Measurements from ENCODE around the gene TTC36. TPM values are rescaled to one million over a fixed set of nuclear protein-coding genes. Genes with fewer than 3 reads are reported as not detected.
A peak's percentile ranks its signal among the peaks of the same experiment; 100 is the strongest.

The TTC36 gene
- total and polyA plus RNA-seq, 2 of the 13 experiments (the other 11 are each of a cell fraction or from before 2014, with no cell fraction given), result 0.13 to 0.40 TPM

GRCh38 chr11:118536726-118537125 lies 9.5 kb downstream of the TTC36 start:
- Histone ChIP-seq H3K36me3 (replicated peaks in 1 of 2; ENCODE audit: control insufficient read depth in 1 of 2, insufficient read depth in 2 of 2, low read length in 2 of 2) (no peaks in the 10 kb centered on the region), H3K9ac (ENCODE audit: insufficient read depth, low read depth, low read length) (no peak overlapping the region), H4K20me1 (ENCODE audit: insufficient read depth, low read length) (no peaks in the 10 kb centered on the region), H3K27me3 (ENCODE audit: control insufficient read depth in 1 of 2, insufficient read depth in 2 of 2, low read length in 2 of 2) (no peaks in the 10 kb centered on the region), H3K9me3 (ENCODE audit: low read length) (no peaks in the 10 kb centered on the region), H2AFZ (ENCODE audit: low read length) (no peak overlapping the region), H3K4me2 (ENCODE audit: low read depth, low read length) (no peak overlapping the region), H3K27ac (ENCODE audit: extremely low read length, insufficient read depth, low read length) (no peak overlapping the region), H3K79me2 (ENCODE audit: insufficient read depth, low read length) (no peaks in the 10 kb centered on the region), H3K4me3 (replicated peaks in 1 of 3; ENCODE audit: insufficient read depth in 1 of 3, low read depth in 2 of 3, low read length in 3 of 3) (no peak overlapping the region), H3K4me1 (ENCODE audit: insufficient read depth, low read length) (peaks cover 33% of the 10 kb centered on the region)
- in situ Hi-C loops (cut with HindIII; ENCODE audit: extremely low pct_ligation_motif_present, low pct_unique_long_range_greater_than_20kb), result no loop called here
- FAIRE-seq (no peak), DNase-seq (ENCODE audit: low spot score) (peak; percentile 32), ATAC-seq (peak; percentile 9; the same call in 2 of the 3 replicates)
- intact Hi-C loops (cut with micrococcal nuclease; ENCODE audit: unreplicated experiment), result loop anchor here (2.0 kb wide), 1 partner anchor 30 kb away; no protein-coding TSS in a partner anchor
- ChIA-PET CTCF (ENCODE audit: low intra/inter-chr PET ratio, low total read pairs) (no interaction called here), POLR2A (interaction anchor here (0.6 kb wide), 1 partner anchor 134 kb away, joined by 3 read pairs; no protein-coding TSS in a partner anchor)
- BruUV-seq (replicated peaks), result no TSS peak
- 82% methylated on average over 5 of the region's 5 CpGs for WGBS (ENCODE audit: low lambda C conversion rate)
- TF ChIP-seq NR2F2 (IDR thresholded peaks at IDR 0.05; ENCODE audit: borderline replicate concordance, low read depth) (no peak), CEBPG (CRISPR knock-in tag; IDR thresholded peaks at IDR 0.05) (peak; percentile 65), RARA (CRISPR knock-in tag; IDR thresholded peaks at IDR 0.05) (0 out of 2 replicates have a peak, but pooled peaks have one; percentile 11), ZNF207 (IDR thresholded peaks at IDR 0.05; ENCODE audit: borderline replicate concordance) (no peak), ZNF160 (CRISPR knock-in tag; IDR thresholded peaks at IDR 0.05) (no peak), ETV5 (CRISPR knock-in tag; IDR thresholded peaks at IDR 0.05; ENCODE audit: borderline replicate concordance) (no peak), ZFP36 (IDR thresholded peaks at IDR 0.05; ENCODE audit: borderline replicate concordance, low read depth, low read length, partially characterized antibody) (no peak), MXI1 (IDR thresholded peaks at IDR 0.05; ENCODE audit: borderline replicate concordance, low read depth, low read length) (peak; percentile 37; the same call in 1 of the 3 replicates), BHLHE40 (IDR thresholded peaks at IDR 0.05; ENCODE audit: low read length) (peak; percentile 45; the same call in 1 of the 2 replicates), ZSCAN20 (CRISPR knock-in tag; IDR thresholded peaks at IDR 0.05; ENCODE audit: borderline replicate concordance) (no peak), TMF1 (CRISPR knock-in tag; IDR thresholded peaks at IDR 0.05; ENCODE audit: low read depth) (no peak), E2F1 (CRISPR knock-in tag; IDR thresholded peaks at IDR 0.05) (no peak), PHF5A (CRISPR knock-in tag; IDR thresholded peaks at IDR 0.05; ENCODE audit: low read depth, unreplicated experiment) (no peak), FOSL1 (CRISPR knock-in tag; IDR thresholded peaks at IDR 0.05; ENCODE audit: borderline replicate concordance) (no peak), RAD51 (IDR thresholded peaks at IDR 0.05; ENCODE audit: borderline replicate concordance) (no peak)
- TF ChIP-seq, protein P1, sequence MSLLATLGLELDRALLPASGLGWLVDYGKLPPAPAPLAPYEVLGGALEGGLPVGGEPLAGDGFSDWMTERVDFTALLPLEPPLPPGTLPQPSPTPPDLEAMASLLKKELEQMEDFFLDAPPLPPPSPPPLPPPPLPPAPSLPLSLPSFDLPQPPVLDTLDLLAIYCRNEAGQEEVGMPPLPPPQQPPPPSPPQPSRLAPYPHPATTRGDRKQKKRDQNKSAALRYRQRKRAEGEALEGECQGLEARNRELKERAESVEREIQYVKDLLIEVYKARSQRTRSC (CRISPR knock-in tag; IDR thresholded peaks at IDR 0.05; ENCODE audit: low read depth), result no peak
- TF ChIP-seq, protein P2, sequence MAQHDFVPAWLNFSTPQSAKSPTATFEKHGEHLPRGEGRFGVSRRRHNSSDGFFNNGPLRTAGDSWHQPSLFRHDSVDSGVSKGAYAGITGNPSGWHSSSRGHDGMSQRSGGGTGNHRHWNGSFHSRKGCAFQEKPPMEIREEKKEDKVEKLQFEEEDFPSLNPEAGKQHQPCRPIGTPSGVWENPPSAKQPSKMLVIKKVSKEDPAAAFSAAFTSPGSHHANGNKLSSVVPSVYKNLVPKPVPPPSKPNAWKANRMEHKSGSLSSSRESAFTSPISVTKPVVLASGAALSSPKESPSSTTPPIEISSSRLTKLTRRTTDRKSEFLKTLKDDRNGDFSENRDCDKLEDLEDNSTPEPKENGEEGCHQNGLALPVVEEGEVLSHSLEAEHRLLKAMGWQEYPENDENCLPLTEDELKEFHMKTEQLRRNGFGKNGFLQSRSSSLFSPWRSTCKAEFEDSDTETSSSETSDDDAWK (CRISPR knock-in tag; IDR thresholded peaks at IDR 0.05), result no peak
- TF ChIP-seq, protein P3, sequence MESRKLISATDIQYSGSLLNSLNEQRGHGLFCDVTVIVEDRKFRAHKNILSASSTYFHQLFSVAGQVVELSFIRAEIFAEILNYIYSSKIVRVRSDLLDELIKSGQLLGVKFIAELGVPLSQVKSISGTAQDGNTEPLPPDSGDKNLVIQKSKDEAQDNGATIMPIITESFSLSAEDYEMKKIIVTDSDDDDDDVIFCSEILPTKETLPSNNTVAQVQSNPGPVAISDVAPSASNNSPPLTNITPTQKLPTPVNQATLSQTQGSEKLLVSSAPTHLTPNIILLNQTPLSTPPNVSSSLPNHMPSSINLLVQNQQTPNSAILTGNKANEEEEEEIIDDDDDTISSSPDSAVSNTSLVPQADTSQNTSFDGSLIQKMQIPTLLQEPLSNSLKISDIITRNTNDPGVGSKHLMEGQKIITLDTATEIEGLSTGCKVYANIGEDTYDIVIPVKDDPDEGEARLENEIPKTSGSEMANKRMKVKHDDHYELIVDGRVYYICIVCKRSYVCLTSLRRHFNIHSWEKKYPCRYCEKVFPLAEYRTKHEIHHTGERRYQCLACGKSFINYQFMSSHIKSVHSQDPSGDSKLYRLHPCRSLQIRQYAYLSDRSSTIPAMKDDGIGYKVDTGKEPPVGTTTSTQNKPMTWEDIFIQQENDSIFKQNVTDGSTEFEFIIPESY (CRISPR knock-in tag; IDR thresholded peaks at IDR 0.05), result no peak; the same call in 1 of the 2 replicates
- TF ChIP-seq, protein P4, sequence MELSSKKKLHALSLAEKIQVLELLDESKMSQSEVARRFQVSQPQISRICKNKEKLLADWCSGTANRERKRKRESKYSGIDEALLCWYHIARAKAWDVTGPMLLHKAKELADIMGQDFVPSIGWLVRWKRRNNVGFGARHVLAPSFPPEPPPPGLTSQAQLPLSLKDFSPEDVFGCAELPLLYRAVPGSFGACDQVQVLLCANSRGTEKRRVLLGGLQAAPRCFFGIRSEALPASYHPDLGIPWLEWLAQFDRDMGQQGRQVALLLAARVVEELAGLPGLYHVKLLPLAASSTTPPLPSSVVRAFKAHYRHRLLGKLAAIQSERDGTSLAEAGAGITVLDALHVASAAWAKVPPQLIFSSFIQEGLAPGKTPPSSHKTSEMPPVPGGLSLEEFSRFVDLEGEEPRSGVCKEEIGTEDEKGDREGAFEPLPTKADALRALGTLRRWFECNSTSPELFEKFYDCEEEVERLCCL (CRISPR knock-in tag; IDR thresholded peaks at IDR 0.05; ENCODE audit: borderline replicate concordance), result no peak

Data from HepG2 (cell line).